K562 (cell line): ENCODE data around the gene MMP17. TPM values are rescaled to one million over a fixed set of nuclear protein-coding genes. Genes with fewer than 3 reads are reported as not detected.

Experiments used
- ATAC-seq: fragments of 200-7000 bp; cut with Tn5 transposase; 3 replicates; pipeline ENCODE4 v1.9.1; 2020; ENCODE audit warnings: moderate library complexity
- BruUV-seq: library from RNA; stranded (reverse); fragments of 400-500 nt; replicated peaks from 2 replicates; lab custom pipeline; 2021; lab: Mats Ljungman, UMichigan
- CTCF ChIA-PET: fragments of 300-600 bp; formaldehyde crosslinking; extraction: SDS; loops from one replicate; lab custom pipeline; 2021; ENCODE audit warnings: low intra/inter-chr PET ratio; lab: Yijun Ruan, JAX
- POLR2A ChIA-PET: fragments of 300-600, 350-650 bp; sonication (Branson Sonifier 250); formaldehyde crosslinking; extraction: SDS; loops from one replicate; lab custom pipeline; 2021; ENCODE audit warnings: antibody characterized with exemption, inconsistent platforms; lab: Yijun Ruan, JAX
- DNase-seq, 4 experiments: peaks; one replicate each; pipeline versions ENCODE4 v3.0.0 to v3.0.0-alpha.2; 2011 to 2018; ENCODE audit warnings: low spot score in 3 of 4, mixed read lengths in 3 of 4; ENCODE audit errors: extremely low read depth in 1 of 4
- FAIRE-seq: peaks from 2 replicates; lab custom pipeline; 2011; peaks lifted over from hg19 to GRCh38; lab: Jason Lieb, UNC
- H2AFZ ChIP-seq: 2 replicates; pipeline ENCODE4 v1.6.0; 2011; ENCODE audit warnings: low read depth, low read length, control low read depth, inconsistent platforms
- H3K27ac ChIP-seq: fragments of 200-600 bp; 3 replicates; pipeline ENCODE4 v1.8.0; 2011; ENCODE audit warnings: low read depth, mild to moderate bottlenecking, control low read depth, inconsistent platforms, low read length, moderate library complexity, mixed read lengths; ENCODE audit errors: extremely low read depth
- H3K27me3 ChIP-seq, 2 experiments: fragments of 300-600 bp in 1 of 2; 2 replicates in 1 of 2; 3 replicates in 1 of 2; pipeline versions ENCODE4 v1.6.0 to v1.8.0; 2011; ENCODE audit warnings: inconsistent platforms in 2 of 2, low read length in 2 of 2, mild to moderate bottlenecking in 1 of 2, mixed read lengths in 1 of 2, moderate library complexity in 1 of 2; ENCODE audit not compliant: control insufficient read depth in 2 of 2, insufficient read depth in 2 of 2
- H3K36me3 ChIP-seq: fragments of 300-600 bp; 3 replicates; pipeline ENCODE4 v1.8.0; 2011; ENCODE audit warnings: mild to moderate bottlenecking, low read length, inconsistent platforms; ENCODE audit not compliant: control insufficient read depth, insufficient read depth
- H3K4me1 ChIP-seq, 2 experiments: fragments of 200-600 bp in 1 of 2; replicated peaks in 1 of 2; 2 replicates in 1 of 2; 3 replicates in 1 of 2; pipeline versions ENCODE4 v1.5.1 to v1.8.0; 2011; ENCODE audit warnings: inconsistent platforms in 2 of 2, low read length in 2 of 2, mild to moderate bottlenecking in 1 of 2, mixed read lengths in 1 of 2, moderate library complexity in 1 of 2; ENCODE audit not compliant: control insufficient read depth in 2 of 2, insufficient read depth in 2 of 2
- H3K4me2 ChIP-seq: 2 replicates; pipeline ENCODE4 v1.6.1; 2011; ENCODE audit warnings: low read length, control low read depth, inconsistent platforms, mixed read lengths; ENCODE audit not compliant: insufficient read depth
- H3K4me3 ChIP-seq: fragments of 200-600 bp; sonication (generic), shearing (Covaris generic); 2 replicates; pipeline ENCODE4 v1.5.1; 2016; ENCODE audit warnings: control low read depth, inconsistent platforms
- H3K79me2 ChIP-seq: fragments of 200-600 bp; 3 replicates; pipeline ENCODE4 v1.8.0; 2011; ENCODE audit warnings: low read length, inconsistent platforms; ENCODE audit not compliant: control insufficient read depth, insufficient read depth
- H3K9ac ChIP-seq, 2 experiments: 2 replicates each; pipeline versions ENCODE4 v1.6.0 to v1.6.1; 2011; ENCODE audit warnings: low read depth in 2 of 2, low read length in 2 of 2, control low read depth in 1 of 2, inconsistent platforms in 1 of 2, mild to moderate bottlenecking in 1 of 2, mixed read lengths in 1 of 2; ENCODE audit not compliant: insufficient read depth in 1 of 2
- H3K9me1 ChIP-seq: one replicate; pipeline ENCODE4 v1.6.0; 2011; ENCODE audit warnings: inconsistent platforms, mild to moderate bottlenecking, low read length, moderate library complexity; ENCODE audit not compliant: control insufficient read depth, insufficient read depth
- H3K9me3 ChIP-seq: replicated peaks from 2 replicates; pipeline ENCODE4 v1.5.1; 2011; ENCODE audit warnings: low read depth, low read length, inconsistent platforms; ENCODE audit not compliant: control insufficient read depth, insufficient read depth
- H4K20me1 ChIP-seq: replicated peaks from 2 replicates; pipeline ENCODE4 v1.6.1; 2011; ENCODE audit warnings: low read length, inconsistent platforms, mixed read lengths; ENCODE audit not compliant: control insufficient read depth, insufficient read depth
- ZNF140 ChIP-seq: fragments of 250-450 bp; sonication (Bioruptor Pico); IDR thresholded peaks from 2 replicates; pipeline ENCODE4 v1.8.0; 2021; ENCODE audit warnings: moderate library complexity, mild to moderate bottlenecking, inconsistent platforms
- WGBS: fragments of 100-300 bp; shearing (Covaris generic); methylation state at CpG from one replicate; pipeline ENCODE4 v1.1.6; 2016; ENCODE audit warnings: low coverage, mixed read lengths; ENCODE audit not compliant: insufficient coverage; ENCODE audit errors: missing lambda C conversion rate; 5-methylcytosine and 5-hydroxymethylcytosine counted together
- in situ Hi-C: fragments of 300-500 bp; cut with MboI; formaldehyde crosslinking; loops from 4 replicates; pipeline ENCODE4 v1.15.0; 2018; ENCODE audit warnings: inconsistent platforms, mixed read lengths
- intact Hi-C: fragments of 100-400 bp; cut with micrococcal nuclease; formaldehyde crosslinking; loops from 2 replicates; pipeline ENCODE4 v1.14.2; 2022
- polyA plus RNA-seq, 8 experiments: library from polyadenylated mRNA; depleted of rRNA in 4 of 8; stranded (reverse) in 5 of 8; unstranded in 3 of 8; fragments of >200 nt; fragmentation: Nextera tagmentation in 2 of 8; fragmentation: Illumina TruSeq in 1 of 8; extraction: Ambion mirVana in 2 of 8; extraction: Trizol in 1 of 8; gene quantifications; 2 replicates each; pipeline versions ENCODE4 v1.2.1 to v1.2.3, GENCODE V29; 2011 to 2014; ENCODE audit warnings: inconsistent platforms in 1 of 8, missing spikeins in 1 of 8
- total RNA-seq, 7 experiments: library from RNA; depleted of rRNA in 6 of 7; stranded (reverse); fragments of >200 nt in 6 of 7; fragmentation: Illumina TruSeq in 2 of 7; extraction: Trizol in 2 of 7; gene quantifications; 2 replicates each; pipeline versions ENCODE4 v1.2.1 to v1.2.3, GENCODE V29; 2011 to 2021; ENCODE audit warnings: low replicate concordance in 1 of 7

Gene MMP17
- total and polyA plus RNA-seq, 9 of the 15 experiments (the other 6 are each of a cell fraction or from before 2014, with no cell fraction given): 1.1 to 21.2 (median 17.1) TPM; not detected in 2

GRCh38 chr12:131826097-131826928 lies 1.9 kb upstream of the MMP17 start:
- in situ Hi-C loops (loop anchor here (10.0 kb wide), 1 partner anchor 902 kb away; no protein-coding TSS in a partner anchor), intact Hi-C loops (loop anchor here (10.0 kb wide), 1 partner anchor 912 kb away; no protein-coding TSS in a partner anchor)
- no peak for TF ChIP-seq ZNF140
- no peak overlapping the region for H2AFZ ChIP-seq
- ChIA-PET POLR2A (interaction anchor here (0.6 to 1.8 kb wide), 7 partner anchors 10 to 256 kb away, joined by 3 to 4 read pairs (median 3); no protein-coding TSS in a partner anchor), CTCF (no interaction called here)
- 41% methylated on average over 22 of the region's 23 CpGs for WGBS
- H3K4me3 ChIP-seq: no peak overlapping the region
- H3K27me3 ChIP-seq: peaks cover 13 to 47% of the 10 kb centered on the region in 2 experiments
- BruUV-seq: no TSS peak
- H3K79me2 ChIP-seq: peaks cover 19% of the 10 kb centered on the region
- no peaks in the 10 kb centered on the region for H3K9me3 ChIP-seq
- H3K27ac ChIP-seq: no peak overlapping the region
- no peak for FAIRE-seq
- no peaks in the 10 kb centered on the region for H3K9me1 ChIP-seq
- no peak overlapping the region for H3K4me2 ChIP-seq
- no peaks in the 10 kb centered on the region for H3K36me3 ChIP-seq
- H3K9ac ChIP-seq: peak overlapping the region in 1 of 2 experiments; percentile 35; a peak in 1 of 4 replicates
- no peak for DNase-seq
- H3K4me1 ChIP-seq: peaks cover 12 to 39% of the 10 kb centered on the region in 2 experiments; a peak in 4 of 5 replicates
- ATAC-seq: no peak
- 0 out of 2 replicates have a peak, but pooled peaks cover 5% of the 10 kb centered on the region for H4K20me1 ChIP-seq
